Mesendoderm (in vitro differentiated cells): ENCODE measurements around the gene CHEK2.

Experiments used
- DNase-seq: peaks from one replicate; pipeline ENCODE4 v3.0.0; 2013
- H2AK5ac ChIP-seq: 2 replicates; pipeline ENCODE4 v1.6.1; 2013; ENCODE audit warnings: low read length, inconsistent platforms
- H2BK120ac ChIP-seq: 2 replicates; pipeline ENCODE4 v1.6.1; 2013; ENCODE audit warnings: low read depth, mild to moderate bottlenecking, low read length, moderate library complexity, mixed read lengths
- H2BK15ac ChIP-seq: replicated peaks from 2 replicates; pipeline ENCODE4 v1.6.1; 2013; ENCODE audit warnings: low read depth, mild to moderate bottlenecking, moderate library complexity
- H2BK5ac ChIP-seq: 2 replicates; pipeline ENCODE4 v1.6.1; 2013; ENCODE audit warnings: low read length, inconsistent platforms
- H3K18ac ChIP-seq: 2 replicates; pipeline ENCODE4 v1.6.1; 2013; ENCODE audit warnings: mild to moderate bottlenecking, low read length, mixed read lengths
- H3K23ac ChIP-seq: one replicate; pipeline ENCODE4 v1.6.1; 2013; ENCODE audit warnings: low read length
- H3K27ac ChIP-seq: 2 replicates; pipeline ENCODE4 v1.5.1; 2013; ENCODE audit warnings: low read depth, mild to moderate bottlenecking, inconsistent platforms, low read length, moderate library complexity
- H3K27me3 ChIP-seq: 2 replicates; pipeline ENCODE4 v1.6.1; 2013; ENCODE audit warnings: low read length, control low read depth, mild to moderate bottlenecking, inconsistent platforms; ENCODE audit not compliant: insufficient read depth, poor library complexity
- H3K36me3 ChIP-seq: 2 replicates; pipeline ENCODE4 v1.6.1; 2013; ENCODE audit warnings: low read length, inconsistent platforms; ENCODE audit not compliant: control insufficient read depth, insufficient read depth
- H3K4ac ChIP-seq: one replicate; pipeline ENCODE4 v1.6.1; 2013; ENCODE audit warnings: low read depth, mild to moderate bottlenecking, low read length, moderate library complexity
- H3K4me1 ChIP-seq: 2 replicates; pipeline ENCODE4 v1.6.1; 2013; ENCODE audit warnings: low read depth, low read length, inconsistent platforms; ENCODE audit not compliant: control insufficient read depth
- H3K4me2 ChIP-seq: 2 replicates; pipeline ENCODE4 v1.6.1; 2013; ENCODE audit warnings: low read length
- H3K4me3 ChIP-seq: 2 replicates; pipeline ENCODE4 v1.5.1; 2013; ENCODE audit warnings: mild to moderate bottlenecking, low read length
- H3K56ac ChIP-seq: one replicate; pipeline ENCODE4 v1.6.1; 2013; ENCODE audit warnings: low read length
- H3K79me1 ChIP-seq: 2 replicates; pipeline ENCODE4 v1.6.1; 2013; ENCODE audit warnings: low read length, inconsistent platforms
- H3K79me2 ChIP-seq: 2 replicates; pipeline ENCODE4 v1.6.1; 2013; ENCODE audit warnings: mild to moderate bottlenecking, low read length; ENCODE audit not compliant: control insufficient read depth, insufficient read depth
- H3K9ac ChIP-seq: 2 replicates; pipeline ENCODE4 v1.6.1; 2013; ENCODE audit warnings: low read length, inconsistent platforms
- H4K5ac ChIP-seq: one replicate; pipeline ENCODE4 v1.6.1; 2013; ENCODE audit warnings: low read length
- H4K8ac ChIP-seq: one replicate; pipeline ENCODE4 v1.6.1; 2013; ENCODE audit warnings: low read depth, mild to moderate bottlenecking, control low read depth, low read length, moderate library complexity
- WGBS: extraction: QIAGEN DNeasy Blood & Tissue Kit; methylation state at CpG from one replicate; pipeline ENCODE4 v1.1.7; 2013; ENCODE audit warnings: low lambda C conversion rate, missing lambda C conversion rate; ENCODE audit not compliant: insufficient coverage; ENCODE audit errors: extremely low coverage; 5-methylcytosine and 5-hydroxymethylcytosine counted together

Gene CHEK2

DNA sequence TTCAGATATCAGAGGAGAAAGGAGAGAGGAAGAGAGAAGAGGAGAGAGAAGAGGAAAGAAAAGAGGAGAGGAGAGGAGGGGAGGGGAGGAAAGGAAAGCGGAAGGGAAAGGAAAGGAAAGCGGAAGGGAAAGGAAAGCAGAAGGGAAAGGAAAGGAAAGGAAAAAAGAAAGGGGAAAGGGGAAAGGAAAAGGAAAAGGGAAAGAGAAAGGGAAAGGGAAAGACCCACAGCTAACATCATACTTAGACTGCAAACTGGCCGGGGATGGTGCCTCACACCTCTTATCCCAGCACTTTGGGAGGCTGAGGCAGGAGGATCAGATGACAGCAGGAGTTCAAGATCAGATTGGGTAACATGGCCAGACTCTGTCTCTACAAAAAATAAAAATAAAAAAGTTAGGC lies 11.4 kb downstream of the CHEK2 start:
- Histone ChIP-seq H3K36me3 (no peaks in the 10 kb centered on the region), H3K4me3 (no peak overlapping the region), H3K79me2 (peaks cover 3% of the 10 kb centered on the region), H3K56ac (no peak overlapping the region), H3K4me2 (no peak overlapping the region), H3K23ac (no peak overlapping the region), H4K8ac (no peak overlapping the region), H3K4ac (no peak overlapping the region), H3K27ac (no peak overlapping the region), H3K9ac (no peak overlapping the region), H3K4me1 (peaks cover 3% of the 10 kb centered on the region), H2BK5ac (no peak overlapping the region), H2AK5ac (no peak overlapping the region), H3K27me3 (no peaks in the 10 kb centered on the region), H3K79me1 (peaks cover 4% of the 10 kb centered on the region), H3K18ac (no peak overlapping the region), H2BK120ac (no peak overlapping the region), H2BK15ac (no peak overlapping the region), H4K5ac (no peak overlapping the region)
- no peak for DNase-seq
- no CpG with 5 or more reads among the region's 3 CpGs for WGBS

DNA sequence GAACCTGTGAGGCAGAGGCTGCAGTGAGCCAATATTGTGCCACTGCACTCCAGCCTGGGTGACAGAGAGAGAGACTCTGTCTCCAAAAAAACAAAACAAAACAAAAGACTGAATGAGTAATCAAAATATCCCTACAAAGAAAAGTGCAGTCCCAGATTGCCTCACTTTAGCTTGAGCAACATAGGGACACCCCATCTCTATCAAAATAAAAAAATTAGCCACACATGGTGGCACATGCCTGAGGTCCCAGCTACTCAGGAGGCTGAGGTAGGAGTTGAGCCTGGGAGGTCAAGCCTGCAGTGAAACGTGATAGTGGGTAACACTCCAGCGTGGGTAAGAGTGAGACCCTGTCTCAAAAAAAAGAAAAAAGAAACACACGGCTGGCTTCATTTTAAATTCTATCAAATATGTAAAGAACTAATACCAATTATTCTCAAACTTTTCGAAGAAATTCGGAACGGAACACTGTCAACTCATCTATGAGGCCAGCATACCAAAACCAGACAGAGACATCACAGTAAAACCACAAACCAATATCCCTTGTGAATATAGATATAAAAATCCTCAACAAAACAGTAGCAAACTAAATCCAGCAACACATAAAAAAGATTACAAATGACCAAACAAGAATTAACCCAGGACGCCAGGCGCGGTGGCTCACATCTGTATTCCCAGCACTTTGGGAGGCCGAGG lies 12.9 kb downstream of the CHEK2 start:
- no CpG with 5 or more reads among the region's 10 CpGs for WGBS

DNA sequence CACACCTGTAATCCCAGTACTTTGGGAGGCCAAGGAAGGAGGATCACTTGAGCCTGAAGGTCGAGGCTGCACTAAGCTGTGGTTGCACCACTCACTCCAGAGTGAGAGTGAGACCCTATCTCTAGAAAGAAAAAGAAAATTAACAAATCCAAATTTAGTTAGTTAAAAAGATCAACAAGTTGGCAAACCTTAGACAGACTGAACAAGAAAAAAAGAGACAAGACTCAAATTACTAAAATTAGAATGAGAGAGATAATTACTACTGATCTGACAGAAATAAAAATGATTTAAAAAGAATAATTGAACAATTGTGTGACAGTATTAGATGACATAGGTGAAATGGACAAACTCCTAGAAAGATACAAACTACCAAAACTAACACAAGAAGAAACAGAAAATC lies 13.6 kb downstream of the CHEK2 start:
- H2BK15ac ChIP-seq: no peak overlapping the region
- no peak for DNase-seq
- no peak overlapping the region for H3K23ac ChIP-seq
- no peak overlapping the region for H2BK5ac ChIP-seq
- H3K27ac ChIP-seq: no peak overlapping the region
- no peak overlapping the region for H3K56ac ChIP-seq
- peaks cover 2% of the 10 kb centered on the region for H3K79me1 ChIP-seq
- H2BK120ac ChIP-seq: no peak overlapping the region
- peaks cover under 1% of the 10 kb centered on the region for H3K79me2 ChIP-seq
- no peak overlapping the region for H3K4me2 ChIP-seq
- H2AK5ac ChIP-seq: no peak overlapping the region
- H3K27me3 ChIP-seq: no peaks in the 10 kb centered on the region
- WGBS: no CpG with 5 or more reads among the region's 1 CpG
- H3K4me1 ChIP-seq: no peaks in the 10 kb centered on the region
- no peak overlapping the region for H3K18ac ChIP-seq
- no peak overlapping the region for H4K5ac ChIP-seq
- no peak overlapping the region for H3K4me3 ChIP-seq
- H3K9ac ChIP-seq: no peak overlapping the region
- H3K36me3 ChIP-seq: no peaks in the 10 kb centered on the region
- no peak overlapping the region for H4K8ac ChIP-seq
- no peak overlapping the region for H3K4ac ChIP-seq

More for the DNA sequence above, 12.9 kb downstream of the CHEK2 start:
- Histone ChIP-seq H3K23ac (no peak overlapping the region), H3K79me2 (peaks cover 3% of the 10 kb centered on the region), H2BK120ac (no peak overlapping the region), H2BK5ac (no peak overlapping the region), H3K56ac (no peak overlapping the region), H3K4me2 (no peak overlapping the region), H3K79me1 (peaks cover 2% of the 10 kb centered on the region), H3K9ac (no peak overlapping the region), H3K18ac (no peak overlapping the region), H3K27me3 (no peaks in the 10 kb centered on the region), H2BK15ac (no peak overlapping the region), H2AK5ac (no peak overlapping the region), H3K4me3 (no peak overlapping the region), H3K4me1 (no peaks in the 10 kb centered on the region), H3K27ac (no peak overlapping the region), H4K8ac (no peak overlapping the region), H3K4ac (no peak overlapping the region), H3K36me3 (no peaks in the 10 kb centered on the region), H4K5ac (no peak overlapping the region)
- DNase-seq: no peak

DNA sequence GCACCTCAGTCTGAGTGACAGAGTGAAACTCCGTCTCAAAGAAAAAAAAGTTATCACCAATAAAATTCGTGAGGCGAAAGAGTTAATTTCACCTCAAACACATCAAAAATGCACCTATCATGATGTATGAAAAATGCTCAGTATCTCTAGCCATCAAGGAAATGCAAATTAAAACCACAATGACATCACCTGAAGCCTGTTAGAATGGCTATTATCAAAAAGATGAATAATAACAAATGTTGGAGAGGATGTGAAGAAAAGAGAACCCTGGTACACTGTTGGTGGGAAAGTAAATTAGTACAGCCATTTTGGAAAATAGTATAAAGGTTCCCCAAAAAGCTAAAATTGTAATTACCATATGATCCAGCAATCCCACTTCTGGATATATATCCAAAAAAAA lies 23.6 kb downstream of the CHEK2 start:
- no peak overlapping the region for H3K9ac ChIP-seq
- no peak for DNase-seq
- no peak overlapping the region for H3K27ac ChIP-seq
- H3K4me3 ChIP-seq: no peak overlapping the region
- no peak overlapping the region for H4K8ac ChIP-seq
- no peaks in the 10 kb centered on the region for H3K79me1 ChIP-seq
- WGBS: no CpG with 5 or more reads among the region's 3 CpGs
- H3K4me2 ChIP-seq: no peak overlapping the region
- H4K5ac ChIP-seq: no peak overlapping the region
- H3K23ac ChIP-seq: no peak overlapping the region
- H2BK15ac ChIP-seq: no peak overlapping the region
- H3K56ac ChIP-seq: no peak overlapping the region
- H3K36me3 ChIP-seq: no peaks in the 10 kb centered on the region
- no peak overlapping the region for H3K18ac ChIP-seq
- H2AK5ac ChIP-seq: no peak overlapping the region
- no peaks in the 10 kb centered on the region for H3K27me3 ChIP-seq
- no peak overlapping the region for H2BK5ac ChIP-seq
- no peaks in the 10 kb centered on the region for H3K79me2 ChIP-seq
- no peak overlapping the region for H3K4ac ChIP-seq
- no peaks in the 10 kb centered on the region for H3K4me1 ChIP-seq
- H2BK120ac ChIP-seq: no peak overlapping the region

DNA sequence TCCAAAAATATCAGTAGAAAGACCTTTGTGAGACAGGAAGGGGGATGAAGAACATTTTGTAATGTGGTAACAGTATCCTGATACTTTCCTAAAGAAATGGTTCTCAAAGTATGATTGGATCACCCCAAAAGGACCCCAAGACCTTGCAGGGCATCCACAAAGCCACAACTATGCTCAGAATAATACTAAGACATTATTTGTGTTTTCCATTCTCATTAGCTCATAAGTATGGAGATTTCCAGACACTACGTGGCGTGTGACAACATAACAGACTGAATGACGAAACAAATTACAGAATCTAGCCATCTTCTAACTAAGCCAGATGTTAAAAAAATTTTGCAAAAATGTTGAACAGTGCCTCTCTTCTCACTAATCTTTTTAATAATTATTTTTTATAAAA lies 24.9 kb downstream of the CHEK2 start:
- Histone ChIP-seq H2BK15ac (no peak overlapping the region), H4K5ac (no peak overlapping the region), H3K4me1 (no peaks in the 10 kb centered on the region), H3K4ac (no peak overlapping the region), H3K79me1 (no peaks in the 10 kb centered on the region), H3K36me3 (no peaks in the 10 kb centered on the region), H3K4me2 (no peak overlapping the region), H3K56ac (no peak overlapping the region), H3K27ac (no peak overlapping the region), H2AK5ac (no peak overlapping the region), H3K4me3 (no peak overlapping the region), H3K79me2 (no peaks in the 10 kb centered on the region), H3K9ac (no peak overlapping the region), H3K18ac (no peak overlapping the region), H4K8ac (no peak overlapping the region), H2BK5ac (no peak overlapping the region), H3K23ac (no peak overlapping the region), H3K27me3 (no peaks in the 10 kb centered on the region), H2BK120ac (no peak overlapping the region)
- no peak for DNase-seq
- WGBS: no CpG with 5 or more reads among the region's 3 CpGs

DNA sequence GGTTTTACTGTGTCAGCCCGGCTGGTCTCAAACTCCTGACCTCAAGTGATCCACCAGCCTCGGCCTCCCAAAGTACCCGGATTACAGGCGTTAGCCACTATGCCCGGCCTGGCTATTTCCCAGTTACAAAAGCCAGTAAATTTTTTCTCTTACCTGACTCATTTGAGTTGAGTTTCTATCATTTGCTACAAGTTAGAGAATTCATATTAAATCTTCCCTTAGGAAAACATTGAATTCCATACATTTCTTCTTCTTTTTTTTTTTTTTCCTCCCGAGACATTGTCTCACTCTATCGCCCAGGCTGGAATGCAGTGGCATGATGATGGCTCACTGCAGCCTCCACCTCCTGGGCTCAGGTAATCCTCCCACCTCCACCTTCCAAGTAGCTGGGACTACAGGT lies 26.0 kb downstream of the CHEK2 start:
- no peak overlapping the region for H3K56ac ChIP-seq
- H3K4me2 ChIP-seq: no peak overlapping the region
- H3K36me3 ChIP-seq: no peaks in the 10 kb centered on the region
- H2AK5ac ChIP-seq: no peak overlapping the region
- H2BK120ac ChIP-seq: no peak overlapping the region
- WGBS: no CpG with 5 or more reads among the region's 7 CpGs
- H3K27me3 ChIP-seq: no peaks in the 10 kb centered on the region
- no peak overlapping the region for H3K9ac ChIP-seq
- no peaks in the 10 kb centered on the region for H3K79me1 ChIP-seq
- DNase-seq: no peak
- no peaks in the 10 kb centered on the region for H3K4me1 ChIP-seq
- H2BK5ac ChIP-seq: no peak overlapping the region
- no peak overlapping the region for H3K4ac ChIP-seq
- no peak overlapping the region for H4K8ac ChIP-seq
- no peak overlapping the region for H3K27ac ChIP-seq
- H3K79me2 ChIP-seq: no peaks in the 10 kb centered on the region
- H3K4me3 ChIP-seq: no peak overlapping the region
- no peak overlapping the region for H3K23ac ChIP-seq
- H3K18ac ChIP-seq: no peak overlapping the region
- H4K5ac ChIP-seq: no peak overlapping the region
- no peak overlapping the region for H2BK15ac ChIP-seq
